Measurements from ENCODE around the gene TEX26. TPM values are rescaled to one million over a fixed set of nuclear protein-coding genes. Genes with fewer than 3 reads are reported as not detected.

Gene TEX26
- total RNA-seq, 1 experiment from 2014 or later, result not detected

GRCh38 chr13:30976025-30976424 is 43.6 kb downstream of the TEX26 start:
- no peak for DNase-seq (ENCODE audit: low spot score)

- DNase-seq (ENCODE audit: low spot score), result peak; percentile 76
These were observed 46.8 kb downstream of the TEX26 start for GRCh38 chr13:30978981-30979956.

GRCh38 chr13:30982506-30982905 is 50.0 kb downstream of the TEX26 start:
- no peak for DNase-seq (ENCODE audit: low spot score)

- no peak for DNase-seq (ENCODE audit: low spot score)
These were observed 50.5 kb downstream of the TEX26 start for GRCh38 chr13:30982906-30983305.

GRCh38 chr13:30983431-30983830 is 51.0 kb downstream of the TEX26 start:
- DNase-seq (ENCODE audit: low spot score), result no peak

- no peak for DNase-seq (ENCODE audit: low spot score)
These were observed 52.2 kb downstream of the TEX26 start for GRCh38 chr13:30984620-30985019.

- no peak for DNase-seq (ENCODE audit: low spot score)
These were observed 53.3 kb downstream of the TEX26 start for GRCh38 chr13:30985637-30986205.

- DNase-seq (ENCODE audit: low spot score), result no peak
These were observed 58.7 kb downstream of the TEX26 start for GRCh38 chr13:30991184-30991583.

GRCh38 chr13:30991922-30992321 is 59.5 kb downstream of the TEX26 start:
- DNase-seq (ENCODE audit: low spot score), result no peak

- DNase-seq (ENCODE audit: low spot score), result no peak
These were observed 62.9 kb downstream of the TEX26 start for GRCh38 chr13:30995331-30995730.

- DNase-seq (ENCODE audit: low spot score), result no peak
These were observed 65.2 kb downstream of the TEX26 start for GRCh38 chr13:30997697-30998096.

GRCh38 chr13:30998136-30999088 is 66.0 kb downstream of the TEX26 start:
- no peak for DNase-seq (ENCODE audit: low spot score)

- no peak for DNase-seq (ENCODE audit: low spot score)
These were observed 68.4 kb downstream of the TEX26 start for GRCh38 chr13:31000889-31001288.

GRCh38 chr13:31001647-31002046 is 69.2 kb downstream of the TEX26 start:
- DNase-seq (ENCODE audit: low spot score), result no peak

- no peak for DNase-seq (ENCODE audit: low spot score)
These were observed 72.6 kb downstream of the TEX26 start for GRCh38 chr13:31005066-31005465.

- DNase-seq (ENCODE audit: low spot score), result no peak
These were observed 75.0 kb downstream of the TEX26 start for GRCh38 chr13:31007417-31007816.

GRCh38 chr13:31008400-31009115 is 76.1 kb downstream of the TEX26 start:
- no peak for DNase-seq (ENCODE audit: low spot score)

GRCh38 chr13:31009166-31009565 is 76.7 kb downstream of the TEX26 start:
- no peak for DNase-seq (ENCODE audit: low spot score)

- no peak for DNase-seq (ENCODE audit: low spot score)
These were observed 77.8 kb downstream of the TEX26 start for GRCh38 chr13:31010296-31010695.

GRCh38 chr13:31011193-31011860 is 78.9 kb downstream of the TEX26 start:
- no peak for DNase-seq (ENCODE audit: low spot score)

Data from HT-29 (cell line).